ENCODE measurements around the gene CCDC88C. TPM values are rescaled to one million over a fixed set of nuclear protein-coding genes. Genes with fewer than 3 reads are reported as not detected.

Gene CCDC88C
- total RNA-seq, 1 experiment from 2014 or later, result 19.7 TPM

GRCh38 chr14:91396013-91396660, 21.5 kb downstream of the CCDC88C start:
- no peak overlapping the region for H2AFZ ChIP-seq (ENCODE audit: low read length)
- H3K9ac ChIP-seq (ENCODE audit: low read length), result no peak overlapping the region
- H3K27ac ChIP-seq (ENCODE audit: low read length), result no peak overlapping the region
- no peaks in the 10 kb centered on the region for H3K36me3 ChIP-seq (ENCODE audit: low read depth, low read length)
- intact Hi-C loops (cut with micrococcal nuclease), result no loop called here
- no peaks in the 10 kb centered on the region for H3F3A ChIP-seq (ENCODE audit: low read length, unreplicated experiment)
- H3K4me3 ChIP-seq (ENCODE audit: low read length), result no peak overlapping the region
- ChIA-PET POLR2A (ENCODE audit: unreplicated experiment) (no interaction called here), CTCF (no interaction called here)
- DNase-seq (no peak), ATAC-seq (no peak)
- H3K4me2 ChIP-seq (ENCODE audit: low read length), result no peak overlapping the region
- no peaks in the 10 kb centered on the region for H3K27me3 ChIP-seq (ENCODE audit: low read length)
- no peaks in the 10 kb centered on the region for H3K9me2 ChIP-seq (replicated peaks; ENCODE audit: low read length)
- H3K9me3 ChIP-seq (ENCODE audit: low read length), result no peaks in the 10 kb centered on the region
- no TSS peak for BruUV-seq (replicated peaks)
- H3K4me1 ChIP-seq (ENCODE audit: insufficient read depth, low read length), result peaks cover 7% of the 10 kb centered on the region
- peaks cover 87% of the 10 kb centered on the region for H3K79me2 ChIP-seq (ENCODE audit: low read length)
- H4K20me1 ChIP-seq (ENCODE audit: low read length), result no peaks in the 10 kb centered on the region
- TF ChIP-seq EZH2 (IDR thresholded peaks at IDR 0.05; ENCODE audit: low read length, unreplicated experiment), result no peak
- TF ChIP-seq CTCF (conservative IDR thresholded peaks at IDR 0.05; ENCODE audit: low read depth, low read length), result no peak
- no peak for TF ChIP-seq EZH2phosphoT487 (IDR thresholded peaks at IDR 0.05; ENCODE audit: borderline replicate concordance, low read length)

GRCh38 chr14:91395466-91395865, 22.2 kb downstream of the CCDC88C start:
- Histone ChIP-seq H3K9ac (ENCODE audit: low read length) (no peak overlapping the region), H2AFZ (ENCODE audit: low read length) (no peak overlapping the region), H3K4me1 (ENCODE audit: insufficient read depth, low read length) (peaks cover 2% of the 10 kb centered on the region), H3K4me2 (ENCODE audit: low read length) (no peak overlapping the region), H3K4me3 (ENCODE audit: low read length) (no peak overlapping the region), H3K79me2 (ENCODE audit: low read length) (peaks cover 88% of the 10 kb centered on the region), H3K27ac (ENCODE audit: low read length) (no peak overlapping the region), H3K9me2 (replicated peaks; ENCODE audit: low read length) (no peaks in the 10 kb centered on the region), H3F3A (ENCODE audit: low read length, unreplicated experiment) (no peaks in the 10 kb centered on the region), H3K36me3 (ENCODE audit: low read depth, low read length) (no peaks in the 10 kb centered on the region), H3K9me3 (ENCODE audit: low read length) (no peaks in the 10 kb centered on the region), H4K20me1 (ENCODE audit: low read length) (no peaks in the 10 kb centered on the region), H3K27me3 (ENCODE audit: low read length) (no peaks in the 10 kb centered on the region)
- no TSS peak for BruUV-seq (replicated peaks)
- intact Hi-C loops (cut with micrococcal nuclease), result no loop called here
- ChIA-PET CTCF (no interaction called here), POLR2A (ENCODE audit: unreplicated experiment) (interaction anchor here (0.6 kb wide), 1 partner anchor 22 kb away, joined by 4 read pairs; the partner anchor contains the start of gene CCDC88C)
- ATAC-seq (no peak), DNase-seq (no peak)
- TF ChIP-seq EZH2phosphoT487 (IDR thresholded peaks at IDR 0.05; ENCODE audit: borderline replicate concordance, low read length), result no peak

GRCh38 chr14:91394105-91395081, 23.2 kb downstream of the CCDC88C start:
- Histone ChIP-seq H3K9me3 (ENCODE audit: low read length) (no peaks in the 10 kb centered on the region), H4K20me1 (ENCODE audit: low read length) (no peaks in the 10 kb centered on the region), H3K27ac (ENCODE audit: low read length) (no peak overlapping the region), H2AFZ (ENCODE audit: low read length) (no peak overlapping the region), H3K4me3 (ENCODE audit: low read length) (no peak overlapping the region), H3K4me1 (ENCODE audit: insufficient read depth, low read length) (no peaks in the 10 kb centered on the region), H3K4me2 (ENCODE audit: low read length) (no peak overlapping the region), H3K27me3 (ENCODE audit: low read length) (no peaks in the 10 kb centered on the region), H3K36me3 (ENCODE audit: low read depth, low read length) (no peaks in the 10 kb centered on the region), H3K9ac (ENCODE audit: low read length) (no peak overlapping the region), H3F3A (ENCODE audit: low read length, unreplicated experiment) (no peaks in the 10 kb centered on the region), H3K79me2 (ENCODE audit: low read length) (peaks cover 86% of the 10 kb centered on the region), H3K9me2 (replicated peaks; ENCODE audit: low read length) (no peaks in the 10 kb centered on the region)
- no TSS peak for BruUV-seq (replicated peaks)
- DNase-seq (no peak), ATAC-seq (no peak)
- ChIA-PET CTCF (no interaction called here), POLR2A (ENCODE audit: unreplicated experiment) (interaction anchor here (0.6 kb wide), 1 partner anchor 23 kb away, joined by 4 read pairs; the partner anchor contains the start of gene CCDC88C)
- TF ChIP-seq EZH2phosphoT487 (IDR thresholded peaks at IDR 0.05; ENCODE audit: borderline replicate concordance, low read length) (no peak), EZH2 (IDR thresholded peaks at IDR 0.05; ENCODE audit: low read length, unreplicated experiment) (no peak), CTCF (conservative IDR thresholded peaks at IDR 0.05; ENCODE audit: low read depth, low read length) (no peak)
- intact Hi-C loops (cut with micrococcal nuclease), result no loop called here

All from PC-3 (cell line).